Right renal cortex interstitium (tissue), 3 donors: ENCODE results near the gene TRAPPC12. TPM values are rescaled to one million over a fixed set of nuclear protein-coding genes. Genes with fewer than 3 reads are reported as not detected.
"Not testable (repeated sequence)": the region's sequence is repeated elsewhere in the genome, so short reads cannot be mapped to it uniquely, and the experiment has no call there.

Experiments used
- DNase-seq, 3 donors: peaks; one replicate each; pipeline ENCODE4 v3.0.0-alpha.2; 2013; ENCODE audit warnings: low read depth in 3 of 3, low spot score in 2 of 3
- polyA plus RNA-seq, 3 donors: library from polyadenylated mRNA; unstranded; fragments of 120-200 nt; gene quantifications; one replicate each; pipeline ENCODE4 v1.2.1, GENCODE V29; 2013; ENCODE audit not compliant: insufficient read length in 3 of 3

Gene TRAPPC12
- polyA plus RNA-seq, 3 donors = 62.0 to 67.1 (median 65.9) TPM

GRCh38 chr2:3451169-3451568 lies 71.7 kb downstream of the TRAPPC12 start:
- no peak for DNase-seq

DNA sequence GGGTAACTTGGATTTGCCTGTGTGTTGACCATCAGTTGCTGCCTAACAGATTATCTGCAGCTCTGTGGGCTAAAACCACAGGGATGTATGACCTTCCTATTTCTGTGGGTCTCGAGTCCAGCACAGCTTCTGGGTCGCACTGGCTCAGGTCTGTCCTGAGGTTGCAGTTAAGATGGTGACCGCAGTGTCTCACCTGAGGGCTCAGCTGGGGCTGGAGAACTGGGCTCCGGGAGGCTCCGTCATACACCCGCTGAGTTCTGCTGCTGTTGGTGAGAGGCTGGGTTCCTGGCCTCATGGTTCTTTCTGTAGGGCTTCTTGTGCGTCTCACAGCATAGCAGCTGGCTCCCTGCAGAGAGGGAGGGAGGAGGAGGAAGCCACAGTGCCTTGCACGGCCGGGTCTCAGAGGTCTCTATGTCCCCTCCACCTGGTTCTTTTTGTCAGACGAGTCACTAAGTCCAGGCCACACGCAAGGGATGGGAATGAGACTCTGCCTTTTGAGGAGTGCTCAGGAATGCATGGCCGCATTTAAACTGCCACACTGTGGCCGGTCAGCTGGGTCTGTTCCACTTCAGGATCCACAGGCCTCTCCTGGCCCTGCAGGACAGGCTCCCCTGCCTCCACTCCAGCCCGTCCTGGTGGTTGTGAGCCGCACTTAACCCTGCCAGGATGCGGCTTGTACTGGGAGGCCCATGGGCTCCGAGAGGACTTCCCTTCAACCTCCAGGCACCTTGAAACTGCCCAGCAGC lies 72.6 kb downstream of the TRAPPC12 start:
- no peak for DNase-seq

GRCh38 chr2:3453190-3453999 lies 73.9 kb downstream of the TRAPPC12 start:
- no peak for DNase-seq

DNA sequence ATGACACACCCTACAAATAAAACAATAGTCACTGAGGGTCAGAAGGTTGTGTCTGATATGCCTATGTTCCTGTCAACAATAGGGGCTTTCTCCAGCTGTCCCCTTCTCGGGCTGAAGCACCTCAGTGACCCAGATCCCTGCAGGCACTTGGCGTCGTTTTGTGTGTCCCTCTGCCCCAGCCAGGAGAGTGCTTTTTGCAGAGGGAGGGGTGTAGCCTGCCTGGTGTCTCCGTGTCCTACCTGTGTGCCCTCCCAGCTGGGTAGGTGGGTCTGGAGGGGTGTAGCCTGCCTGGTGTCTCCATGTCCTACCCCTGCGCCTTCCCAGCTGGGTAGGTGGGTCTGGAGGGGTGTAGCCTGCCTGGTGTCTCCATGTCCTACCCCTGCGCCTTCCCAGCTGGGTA lies 74.5 kb downstream of the TRAPPC12 start:
- DNase-seq = not testable (repeated sequence)

- DNase-seq = no peak
These were observed 75.3 kb downstream of the TRAPPC12 start for GRCh38 chr2:3454802-3455201.

- no peak for DNase-seq
These were observed 76.6 kb downstream of the TRAPPC12 start for GRCh38 chr2:3456125-3456524.

- DNase-seq = no peak
These were observed 78.3 kb downstream of the TRAPPC12 start for GRCh38 chr2:3457524-3458395.

- DNase-seq = no peak
These were observed 79.1 kb downstream of the TRAPPC12 start for GRCh38 chr2:3458396-3459184.

DNA sequence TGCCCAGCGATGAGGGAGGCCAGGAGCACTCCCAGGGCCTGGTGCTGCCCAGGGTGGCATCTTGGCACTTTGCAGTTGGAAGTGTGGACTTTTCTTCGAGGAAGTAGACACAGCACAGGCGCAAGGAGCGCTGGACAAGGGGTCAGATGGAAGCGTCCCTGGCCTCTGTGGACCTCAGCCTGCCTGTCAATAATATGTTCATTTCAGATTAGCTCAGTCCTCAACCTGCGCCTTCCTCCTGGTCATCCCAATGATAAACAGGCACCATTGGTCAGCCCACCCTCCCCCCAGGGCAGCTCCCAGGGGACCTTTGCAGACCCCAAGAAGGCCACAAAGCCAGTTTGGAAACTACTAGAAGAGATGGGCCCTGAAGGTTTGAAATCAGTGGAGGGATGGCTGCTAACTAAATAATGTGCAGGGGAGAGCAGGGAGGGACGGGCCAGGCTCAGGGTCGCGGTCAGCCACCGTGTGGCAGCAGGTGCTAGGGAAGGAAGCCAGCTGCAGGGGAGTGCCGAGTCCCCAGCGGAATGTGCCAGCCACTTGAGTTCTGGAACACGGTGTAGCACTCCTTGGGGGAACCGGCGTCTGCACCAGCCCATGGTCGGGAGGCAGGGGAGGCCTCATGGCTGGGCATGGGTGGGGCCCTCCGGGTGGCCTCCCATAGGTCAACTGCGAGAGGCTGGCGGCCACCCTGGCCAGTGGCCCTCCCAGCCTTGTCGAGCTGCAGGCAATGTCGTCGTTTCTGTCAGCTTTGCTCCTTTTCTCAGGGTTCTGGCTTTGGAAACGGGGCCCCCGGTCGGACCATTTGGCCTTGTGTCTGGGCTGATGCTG lies 79.9 kb downstream of the TRAPPC12 start:
- no peak for DNase-seq

DNA sequence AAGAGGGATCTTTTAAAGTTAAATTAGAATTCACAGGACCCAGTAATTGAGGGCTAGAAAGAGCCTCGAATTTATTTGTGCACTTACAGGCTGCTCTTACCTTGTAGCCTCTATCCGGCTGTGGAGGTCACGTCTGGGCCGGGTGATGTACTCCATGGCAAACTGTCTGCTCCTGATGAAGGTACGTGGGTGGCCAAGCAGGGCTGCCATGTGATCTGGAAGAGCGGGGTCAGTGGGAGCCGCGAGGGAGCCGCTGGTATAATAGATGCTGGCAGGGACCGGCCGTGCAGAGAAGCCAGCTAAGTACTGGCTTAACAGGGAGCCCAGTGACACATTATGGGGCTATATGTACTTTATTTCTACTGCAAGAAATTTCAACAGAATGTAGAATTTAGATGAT lies 80.7 kb downstream of the TRAPPC12 start:
- DNase-seq = no peak

DNA sequence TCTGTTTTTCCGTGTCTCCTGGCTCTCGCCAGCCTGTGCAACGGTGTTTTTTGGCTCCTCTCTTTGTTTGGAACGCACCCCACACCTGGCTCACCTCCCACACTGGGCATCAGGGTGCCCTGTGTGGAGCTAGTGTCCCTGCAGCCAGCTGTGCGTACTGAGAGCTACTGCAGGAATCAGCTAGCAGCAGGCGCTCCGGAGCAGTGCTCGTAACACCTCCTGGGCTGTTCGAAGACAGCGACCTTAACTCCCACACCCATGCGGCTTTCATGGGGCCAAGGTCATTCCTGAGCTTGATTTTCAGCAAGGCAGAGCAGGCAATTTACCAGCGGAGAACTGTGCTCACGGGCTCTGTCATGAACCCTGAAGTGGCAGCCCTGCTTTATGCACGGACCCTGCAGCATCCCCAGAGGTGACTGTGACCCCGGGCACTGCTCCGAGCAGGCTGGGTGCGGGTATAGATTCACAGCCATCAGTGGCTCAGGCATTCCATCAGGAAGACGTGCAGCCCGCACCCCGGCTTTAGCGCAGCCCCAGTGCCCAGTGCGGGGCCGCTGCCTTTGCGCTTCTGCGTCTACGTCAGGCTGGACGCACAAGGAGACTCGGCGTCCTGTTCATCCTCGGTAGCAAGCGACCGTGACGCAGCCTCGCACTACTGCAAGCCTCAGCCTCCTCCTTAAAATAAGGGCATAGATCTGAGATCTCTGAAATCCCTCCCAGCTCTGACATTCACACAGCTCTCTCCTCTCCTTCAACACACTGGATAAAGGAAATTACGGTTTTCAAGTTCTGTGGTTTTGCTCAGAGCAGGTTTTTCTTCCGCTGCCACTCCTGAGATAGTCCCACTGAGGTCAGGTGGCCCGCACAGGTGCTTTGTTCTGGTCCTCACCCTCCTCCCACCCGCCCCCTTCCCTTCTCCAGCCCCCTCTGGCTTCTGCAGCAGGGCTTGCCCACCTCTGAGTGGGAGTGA lies 81.6 kb downstream of the TRAPPC12 start:
- no peak for DNase-seq

GRCh38 chr2:3461801-3462492 lies 82.5 kb downstream of the TRAPPC12 start:
- DNase-seq = no peak

- no peak for DNase-seq
These were observed 83.1 kb downstream of the TRAPPC12 start for GRCh38 chr2:3462493-3463104.

GRCh38 chr2:3463186-3463835 lies 83.8 kb downstream of the TRAPPC12 start:
- DNase-seq = no peak

DNA sequence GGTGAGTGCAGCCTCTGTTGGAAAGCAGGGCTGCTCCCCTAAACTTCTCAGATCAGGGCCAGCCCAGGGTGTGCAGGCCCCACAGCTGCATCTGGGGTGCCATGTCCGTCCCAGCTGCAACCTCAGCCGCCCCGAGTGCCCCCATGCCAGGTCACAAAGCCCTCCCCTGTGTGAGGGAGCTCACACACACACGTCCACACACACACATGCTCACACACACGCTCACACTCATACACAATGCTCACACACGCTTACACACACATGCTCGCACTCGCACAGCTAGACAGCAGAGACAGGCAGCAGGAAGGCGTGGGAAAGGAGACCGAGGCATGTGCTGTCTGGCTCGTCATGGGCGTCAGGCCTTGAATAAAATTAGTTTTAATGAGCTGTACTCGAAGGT lies 84.5 kb downstream of the TRAPPC12 start:
- DNase-seq = no peak

DNA sequence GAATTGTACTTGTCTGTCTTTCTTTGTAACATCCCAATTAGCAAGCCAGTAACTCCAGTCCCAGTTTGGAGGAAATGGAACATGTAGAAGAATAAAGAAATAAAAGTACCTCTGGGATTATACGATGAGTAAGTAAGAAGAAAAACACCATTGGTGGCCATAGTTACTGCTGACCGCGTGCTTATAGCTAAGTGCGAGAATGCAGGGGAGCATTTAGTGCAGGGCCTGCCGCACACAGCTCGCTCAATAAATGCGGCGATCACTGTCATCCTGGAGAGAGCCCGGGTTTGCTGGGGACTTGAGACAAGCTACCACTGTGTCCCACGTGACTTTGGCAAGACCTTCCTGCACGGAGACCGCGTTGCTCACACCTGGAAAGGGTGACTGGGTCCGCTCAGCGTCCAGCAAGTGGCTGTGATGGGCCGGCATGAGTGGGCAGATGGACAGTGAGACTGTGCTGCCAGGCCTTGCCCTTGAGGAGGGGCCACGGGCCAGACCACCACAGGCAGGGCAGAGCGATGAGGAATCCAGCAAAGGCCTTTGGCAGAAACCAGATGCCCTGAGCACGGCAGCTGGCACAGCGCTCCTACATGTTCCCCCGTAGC lies 85.0 kb downstream of the TRAPPC12 start:
- no peak for DNase-seq
